Activated T-helper 1 cell treated with anti-CD3 and anti-CD28 coated beads, Interleukin-2, amount 50 U/mL, for 16 hours (primary cell): ENCODE results near the gene THBS3.
"Not testable (repeated sequence)": the region's sequence is repeated elsewhere in the genome, so short reads cannot be mapped to it uniquely, and the experiment has no call there.

Experiments
- DNase-seq, 2 donors: peaks; one replicate each; pipeline ENCODE4 v3.0.0-alpha.2; 2020; ENCODE audit warnings: low read depth in 1 of 2, low spot score in 1 of 2

Gene THBS3

GRCh38 chr1:155191904-155192303 is 15.8 kb downstream of the THBS3 start:
- DNase-seq, result no peak

GRCh38 chr1:155189926-155190325 is 17.8 kb downstream of the THBS3 start:
- DNase-seq, result not testable (repeated sequence)

GRCh38 chr1:155188268-155188667 is 19.4 kb downstream of the THBS3 start:
- no peak for DNase-seq

- no peak for DNase-seq
Observed at GRCh38 chr1:155187456-155187891, 20.2 kb downstream of the THBS3 start.

- no peak for DNase-seq
Observed at GRCh38 chr1:155186794-155187455, 20.8 kb downstream of the THBS3 start.

- DNase-seq, result no peak
Observed at GRCh38 chr1:155186067-155186793, 21.5 kb downstream of the THBS3 start.

GRCh38 chr1:155185783-155186066 is 22.0 kb downstream of the THBS3 start:
- no peak for DNase-seq

- no peak for DNase-seq
Observed at GRCh38 chr1:155184835-155185782, 22.6 kb downstream of the THBS3 start.

GRCh38 chr1:155184351-155184811 is 23.3 kb downstream of the THBS3 start:
- DNase-seq, result no peak

GRCh38 chr1:155183775-155184221 is 23.9 kb downstream of the THBS3 start:
- no peak for DNase-seq

GRCh38 chr1:155182052-155182550 is 25.6 kb downstream of the THBS3 start:
- no peak for DNase-seq

GRCh38 chr1:155181371-155182051 is 26.2 kb downstream of the THBS3 start:
- DNase-seq, result no peak

GRCh38 chr1:155179112-155180031 is 28.3 kb downstream of the THBS3 start:
- no peak for DNase-seq

- DNase-seq, result no peak
Observed at GRCh38 chr1:155178441-155179111, 29.1 kb downstream of the THBS3 start.

GRCh38 chr1:155177918-155178281 is 29.8 kb downstream of the THBS3 start:
- DNase-seq, result no peak

- DNase-seq, result no peak
Observed at GRCh38 chr1:155177192-155177917, 30.3 kb downstream of the THBS3 start.

GRCh38 chr1:155176544-155177071 is 31.1 kb downstream of the THBS3 start:
- DNase-seq, result peak; percentile 73 to 79

GRCh38 chr1:155175927-155176371 is 31.7 kb downstream of the THBS3 start:
- no peak for DNase-seq
